GM18909 (cell line): ENCODE measurements around the gene TAF3.
"Not testable (repeated sequence)": the region's sequence is repeated elsewhere in the genome, so short reads cannot be mapped to it uniquely, and the experiment has no call there.

Experiments
- ATAC-seq: cut with Tn5 transposase; IDR thresholded peaks from one replicate; pipeline ENCODE4 v1.9.1; 2021; ENCODE audit warnings: mild to moderate bottlenecking; ENCODE audit not compliant: unreplicated experiment, poor library complexity

Gene TAF3

DNA sequence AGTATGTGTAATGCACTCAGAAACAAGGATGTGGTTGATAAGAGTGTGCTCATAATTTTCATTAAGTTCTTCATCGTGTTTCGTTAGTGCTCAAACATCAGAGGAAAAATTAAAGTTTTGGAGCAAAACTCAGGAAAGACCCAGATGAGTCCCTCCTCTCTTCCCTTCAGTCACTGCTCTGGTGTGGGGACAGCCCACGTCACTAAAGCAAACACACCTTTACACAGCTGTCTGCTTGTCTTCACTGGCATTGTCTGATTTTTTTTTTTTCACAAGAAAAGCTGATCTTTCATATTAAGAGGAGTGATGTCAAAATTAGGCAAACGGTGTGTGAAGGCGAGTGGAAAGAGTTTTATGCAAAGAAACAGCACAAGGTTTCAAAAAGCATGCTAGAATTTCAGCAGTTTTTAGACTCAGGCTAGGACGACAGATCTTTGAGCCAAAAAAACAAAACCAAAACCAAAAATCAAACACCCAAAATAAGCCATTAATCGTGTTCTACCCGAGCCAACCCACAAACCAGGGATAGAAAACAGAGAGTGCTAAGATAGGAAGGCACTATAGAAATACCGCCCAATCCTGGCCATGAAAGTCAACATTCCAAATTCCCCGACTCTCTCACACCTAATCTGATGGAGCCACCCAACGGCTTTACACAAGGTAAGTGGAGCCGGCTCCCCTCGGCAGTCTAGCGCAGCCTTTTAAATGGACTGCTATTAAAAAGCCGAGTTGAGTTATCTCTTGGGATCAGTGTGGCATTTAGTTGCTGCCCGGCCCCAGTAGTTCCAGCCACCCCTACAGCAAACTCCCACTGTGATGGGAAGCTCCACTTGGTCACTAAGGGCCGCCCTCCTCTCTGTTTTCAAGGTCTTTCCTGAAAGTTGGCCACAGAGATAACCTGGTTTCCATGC is 208.3 kb downstream of the TAF3 start:
- ATAC-seq: no peak

DNA sequence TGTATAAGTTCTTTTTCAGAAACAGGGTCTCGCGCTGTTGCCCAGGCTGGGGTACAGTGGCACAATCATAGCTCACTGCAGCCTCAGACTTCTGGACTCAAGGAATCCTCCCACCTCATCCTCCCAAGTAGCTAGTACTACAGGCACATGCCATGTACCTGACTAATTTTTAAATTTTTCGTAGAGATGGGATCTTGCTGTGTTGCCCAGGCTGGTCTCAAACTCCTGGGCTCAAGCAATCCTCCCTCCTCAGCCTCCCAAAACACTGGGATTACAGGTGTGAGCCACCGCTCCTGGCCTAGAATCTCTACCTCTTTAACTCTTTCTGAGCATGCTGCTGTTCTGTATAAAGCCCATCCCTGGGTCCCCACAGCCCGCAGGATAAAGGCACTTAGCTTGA is 212.9 kb downstream of the TAF3 start:
- ATAC-seq: not testable (repeated sequence)

DNA sequence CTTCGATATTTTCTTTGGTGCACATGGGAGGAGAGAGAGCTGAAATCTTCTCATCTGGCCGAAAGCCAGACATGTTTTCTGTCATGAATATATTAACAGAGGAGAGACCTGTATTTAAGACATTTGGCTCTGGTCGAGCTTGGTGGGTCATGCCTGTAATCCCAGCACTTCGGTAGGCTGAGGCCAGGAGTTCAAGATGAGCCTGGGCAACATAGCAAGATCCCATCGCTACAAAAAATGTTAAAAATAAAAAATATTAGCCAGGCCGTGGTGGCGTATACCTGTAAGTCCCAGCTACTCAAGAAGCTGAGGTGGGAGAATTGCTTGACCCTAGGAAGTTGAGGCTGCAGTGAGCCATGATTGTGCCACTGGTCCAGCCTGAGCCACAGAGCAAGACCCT is 214.3 kb downstream of the TAF3 start:
- no peak for ATAC-seq

DNA sequence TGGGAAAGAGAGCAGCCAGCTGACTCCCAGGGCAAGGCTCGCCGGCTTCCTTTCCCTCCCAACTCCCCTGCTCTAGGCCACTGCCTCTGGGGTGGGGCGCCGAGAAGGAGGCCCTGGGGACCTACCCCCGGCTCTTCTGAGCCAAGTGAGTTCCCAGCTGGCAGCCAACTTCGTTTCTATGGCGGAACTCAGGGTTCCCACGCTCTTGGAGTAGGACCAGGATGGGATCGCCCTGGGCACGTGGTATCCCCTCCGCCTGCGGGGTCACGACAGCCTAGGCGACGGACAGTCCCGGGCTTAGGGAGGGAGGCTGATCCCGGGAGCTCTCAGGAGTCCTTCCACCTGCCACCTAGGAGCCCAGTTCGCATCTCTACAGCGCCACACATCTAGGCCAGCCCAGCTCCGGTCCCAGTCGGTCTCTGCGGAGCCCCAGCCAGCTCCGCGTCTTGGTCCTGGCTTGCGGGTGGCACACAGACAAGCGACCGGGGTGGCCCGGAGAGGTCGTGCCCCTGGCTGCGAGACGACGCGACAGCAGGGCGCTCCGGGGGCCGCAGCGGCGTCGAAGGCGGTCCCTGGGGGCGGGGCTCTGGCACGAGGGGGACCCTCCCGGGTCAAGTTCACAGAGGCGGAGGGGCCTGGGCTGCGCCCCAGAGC is 215.6 kb downstream of the TAF3 start:
- no peak for ATAC-seq

DNA sequence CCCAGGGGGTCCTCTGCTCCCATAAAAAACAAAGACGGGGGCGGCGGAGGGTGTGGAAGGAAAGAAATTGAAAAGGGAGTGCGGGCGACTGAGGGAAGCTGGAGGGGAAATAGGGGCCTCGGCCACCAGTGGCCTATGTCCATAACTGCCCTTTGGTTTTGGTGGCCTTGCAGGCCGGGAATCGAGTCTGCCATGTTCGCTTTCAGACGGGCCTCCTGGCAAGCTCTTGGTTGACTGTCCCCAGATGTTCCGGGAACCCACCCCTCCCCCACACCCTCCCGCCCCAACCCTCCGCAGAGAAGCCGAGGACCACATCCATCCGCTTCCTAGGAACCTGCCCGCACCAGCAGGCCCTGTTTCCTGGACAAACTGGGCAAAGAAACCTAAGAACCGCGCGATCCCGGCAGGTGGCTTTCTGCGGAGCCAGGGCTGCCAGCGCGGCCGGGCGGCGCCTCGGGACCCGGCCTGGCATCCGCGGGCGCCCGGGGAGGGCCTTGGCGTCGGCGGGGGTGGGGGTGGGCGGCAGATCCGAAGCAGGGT is 216.2 kb downstream of the TAF3 start:
- no peak for ATAC-seq

DNA sequence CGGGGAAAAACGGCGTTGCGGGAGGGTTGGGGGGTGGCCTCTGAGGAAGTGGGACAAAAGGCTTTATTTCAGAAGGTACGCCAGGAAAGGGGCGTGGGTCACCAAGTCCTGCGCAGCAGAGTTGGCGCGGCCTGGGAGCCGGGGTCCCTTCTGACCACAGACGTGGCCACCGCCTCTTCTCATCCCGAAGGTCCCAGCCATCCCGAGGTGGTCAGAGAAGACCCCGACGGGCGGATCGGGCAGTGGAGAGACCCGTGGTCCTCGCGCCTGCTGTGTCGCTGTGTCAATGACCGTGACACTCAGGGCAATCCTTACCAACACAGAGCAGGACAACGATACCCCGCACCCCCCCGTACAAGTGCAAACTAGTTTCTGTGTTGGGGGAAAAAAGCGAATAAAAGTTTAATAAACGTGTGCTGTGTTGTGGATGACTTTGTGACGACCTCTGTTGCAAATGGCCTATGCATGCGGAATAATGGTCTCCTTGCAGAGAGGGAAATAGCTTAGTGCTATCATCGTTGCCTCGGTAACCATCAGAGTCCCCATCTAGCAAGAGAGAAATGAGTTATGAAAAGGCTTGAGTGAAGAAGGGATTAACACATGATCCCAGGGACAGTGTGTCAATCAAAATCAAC is 216.8 kb downstream of the TAF3 start:
- ATAC-seq: no peak

DNA sequence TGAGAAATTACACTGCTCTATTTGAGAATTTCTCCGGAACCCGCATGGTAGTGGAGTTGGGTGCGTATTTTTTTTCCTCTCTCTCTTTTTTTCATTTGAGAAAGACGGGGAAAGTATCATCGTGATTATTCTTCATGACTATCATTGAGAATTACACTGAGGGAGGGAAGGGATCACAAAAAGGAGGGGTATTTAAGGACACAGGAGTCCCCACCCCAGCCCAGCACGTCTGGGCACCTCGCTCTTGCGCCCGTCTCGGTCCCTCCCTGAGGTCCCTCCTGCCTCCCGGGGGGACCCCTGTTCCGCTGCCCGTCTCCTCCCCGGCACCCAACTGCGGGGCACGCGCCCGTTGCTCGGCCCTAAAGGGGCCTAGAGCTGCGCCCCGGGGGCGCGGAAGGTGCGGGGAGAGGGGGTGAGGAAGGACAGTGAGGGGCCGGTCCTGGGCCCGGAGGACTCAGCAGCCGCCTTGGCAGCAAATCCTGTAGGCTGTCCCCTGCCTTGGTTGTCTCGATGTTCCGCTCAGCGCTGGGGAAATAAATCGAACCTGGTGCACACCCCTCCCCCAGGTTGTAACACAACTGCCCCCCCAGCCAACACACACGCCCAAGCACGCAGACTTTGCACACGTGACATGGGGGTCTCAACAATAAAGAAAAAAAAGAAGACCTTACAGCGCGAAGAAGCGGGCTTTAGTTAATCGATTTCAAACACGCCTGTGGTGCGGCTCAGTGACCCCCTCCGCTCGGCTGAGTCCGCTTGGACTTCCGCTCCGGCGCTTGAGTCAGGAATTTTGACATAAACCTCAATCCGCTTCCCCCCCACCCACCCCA is 217.6 kb downstream of the TAF3 start:
- ATAC-seq: no peak

DNA sequence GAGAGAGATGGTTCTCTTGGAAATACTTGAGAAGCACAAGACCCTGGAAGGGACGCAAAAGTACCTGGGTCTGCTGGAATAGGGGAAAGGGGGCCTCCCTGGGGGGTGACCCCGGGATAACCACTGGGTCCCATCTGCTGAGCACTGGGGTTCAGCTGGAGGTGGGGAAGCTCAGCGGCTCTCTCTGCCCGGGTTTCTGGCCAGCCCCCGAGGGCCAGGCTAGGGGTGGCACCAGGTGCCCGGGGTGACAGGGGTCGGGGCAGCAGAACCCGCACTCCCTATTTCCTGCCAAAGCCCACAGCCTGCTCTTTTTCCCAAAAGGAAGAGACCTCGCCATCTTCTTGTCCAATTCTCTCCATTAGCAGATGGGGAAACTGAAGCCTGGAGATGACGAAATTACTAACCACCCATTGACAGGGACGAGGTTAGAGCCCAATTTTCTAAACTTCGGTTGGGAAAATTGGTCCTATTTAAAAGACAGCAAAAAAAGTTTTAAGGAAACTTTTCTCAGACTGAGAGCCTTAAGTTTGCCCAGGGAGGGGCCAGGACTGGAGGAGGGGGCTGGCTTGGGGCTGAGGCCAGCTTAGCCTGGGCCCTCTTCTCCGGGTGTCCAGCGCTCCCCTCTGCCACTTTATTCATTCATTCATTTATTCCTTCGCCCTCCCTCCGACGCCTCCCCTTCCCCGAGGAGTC is 218.3 kb downstream of the TAF3 start:
- ATAC-seq: no peak

DNA sequence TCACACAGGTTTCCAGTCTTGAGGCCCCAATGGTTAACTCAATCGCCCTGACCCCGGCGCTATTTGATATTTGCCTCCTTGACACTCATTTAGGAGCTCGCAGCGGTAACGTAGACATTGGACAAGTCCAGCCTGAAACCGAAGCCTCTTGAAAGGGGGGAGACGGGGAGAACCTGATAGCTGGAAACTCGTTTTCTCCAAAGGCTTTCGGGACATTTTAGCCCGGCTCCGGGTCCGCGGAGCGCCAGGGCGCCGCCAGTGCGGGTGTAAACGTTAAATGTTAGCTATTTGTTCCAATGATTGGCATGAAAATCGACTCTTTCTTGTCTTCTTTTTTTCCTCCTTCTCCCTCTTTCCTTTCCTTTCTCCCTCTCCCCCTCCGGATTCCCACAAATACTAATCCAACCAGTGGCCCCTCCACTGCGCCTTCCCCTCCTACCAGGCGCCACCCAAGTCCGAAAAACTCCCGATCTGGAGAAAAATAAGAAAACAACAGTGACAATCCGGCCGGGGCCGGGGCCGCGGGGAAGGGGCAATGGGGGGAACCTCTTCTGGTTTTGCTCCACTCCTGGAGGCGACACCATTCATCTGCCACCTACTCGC is 219.0 kb downstream of the TAF3 start:
- ATAC-seq: no peak

DNA sequence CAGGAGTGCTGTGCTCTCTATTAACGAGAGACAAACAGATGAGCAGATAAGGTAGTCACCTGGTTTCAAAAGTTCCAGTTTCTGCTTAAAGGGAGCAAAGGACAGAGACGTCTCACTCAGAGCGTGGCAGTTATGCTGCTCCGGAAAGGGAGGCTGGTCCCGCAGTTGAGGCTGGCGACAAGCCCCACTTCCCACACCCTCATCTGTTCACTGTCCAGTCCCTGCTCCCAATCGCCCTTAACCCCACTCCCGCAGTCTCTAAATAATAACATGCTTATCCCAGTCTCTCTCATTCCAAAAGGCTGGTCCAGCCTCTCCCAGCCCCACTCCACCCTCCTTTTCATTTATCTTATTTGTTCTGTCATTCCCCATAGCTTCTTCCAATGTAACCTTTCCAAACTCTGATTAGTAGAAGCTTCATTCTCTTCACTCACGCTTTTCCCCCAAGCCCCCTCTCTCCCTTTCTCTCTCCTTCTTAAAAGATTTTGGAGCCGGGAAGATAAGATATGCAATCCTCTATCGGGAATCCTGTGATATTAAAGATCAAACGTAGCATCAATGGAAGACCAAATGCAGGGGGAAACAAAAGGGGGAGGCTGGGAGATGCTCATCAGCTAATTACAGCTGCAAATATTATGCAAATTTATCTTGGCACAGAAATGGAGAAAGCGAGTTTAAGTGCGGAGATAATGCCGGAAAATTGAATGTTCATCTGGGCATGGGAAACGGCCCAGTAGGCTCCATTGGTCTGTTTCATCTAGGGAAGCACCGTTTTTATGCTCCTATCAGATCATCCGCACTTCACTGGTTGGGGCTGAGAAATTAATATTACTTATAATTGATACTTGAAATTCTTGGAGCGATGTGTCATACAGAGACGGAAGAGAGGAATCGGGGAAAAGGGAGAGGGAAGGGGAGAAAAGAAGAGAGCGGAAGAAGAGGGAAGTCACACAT is 219.9 kb downstream of the TAF3 start:
- no peak for ATAC-seq

DNA sequence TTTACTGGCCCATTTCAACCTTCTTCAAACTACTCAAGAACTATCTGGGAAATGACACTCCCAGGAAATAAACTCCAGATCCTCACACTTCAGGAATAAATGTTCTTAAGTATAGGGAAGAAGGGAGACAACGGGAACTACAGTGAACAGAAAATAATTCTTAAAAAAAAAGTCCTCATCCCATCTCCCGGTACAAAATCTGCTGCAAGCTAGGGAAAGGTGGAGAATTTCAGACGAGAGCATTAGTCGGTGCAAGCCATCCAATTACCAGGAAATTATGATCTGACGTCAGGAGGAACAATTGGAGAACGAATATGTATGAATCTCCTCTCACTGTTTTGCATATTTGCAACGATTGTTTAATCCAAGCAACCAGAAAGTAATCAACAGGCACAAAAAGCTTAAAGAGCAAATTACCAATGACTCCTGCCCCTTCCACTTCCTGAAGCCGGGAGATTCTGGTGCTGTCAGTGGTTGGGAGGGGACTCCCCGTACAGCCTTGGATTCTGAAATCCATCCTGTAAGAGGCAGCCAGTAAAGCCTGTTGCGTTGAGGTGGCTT is 221.1 kb downstream of the TAF3 start:
- no peak for ATAC-seq

DNA sequence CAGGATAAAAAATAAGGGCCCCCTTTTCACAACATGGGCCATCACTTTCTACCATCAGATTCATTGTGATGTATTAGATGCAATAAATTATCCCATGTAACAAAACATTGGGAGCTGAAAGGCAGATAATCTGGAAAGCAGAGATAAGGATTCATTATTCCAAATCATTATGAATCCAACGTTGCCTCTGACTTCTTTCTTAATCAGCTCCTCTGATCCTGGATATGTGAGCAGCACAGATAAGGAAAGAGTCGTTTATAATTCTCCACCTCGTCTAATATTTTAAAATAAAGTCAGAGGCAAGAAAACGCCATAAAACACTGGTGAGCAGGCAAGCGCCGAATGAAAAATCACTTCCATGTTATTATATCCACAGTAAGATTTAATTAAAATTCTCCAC is 222.3 kb downstream of the TAF3 start:
- ATAC-seq: no peak

DNA sequence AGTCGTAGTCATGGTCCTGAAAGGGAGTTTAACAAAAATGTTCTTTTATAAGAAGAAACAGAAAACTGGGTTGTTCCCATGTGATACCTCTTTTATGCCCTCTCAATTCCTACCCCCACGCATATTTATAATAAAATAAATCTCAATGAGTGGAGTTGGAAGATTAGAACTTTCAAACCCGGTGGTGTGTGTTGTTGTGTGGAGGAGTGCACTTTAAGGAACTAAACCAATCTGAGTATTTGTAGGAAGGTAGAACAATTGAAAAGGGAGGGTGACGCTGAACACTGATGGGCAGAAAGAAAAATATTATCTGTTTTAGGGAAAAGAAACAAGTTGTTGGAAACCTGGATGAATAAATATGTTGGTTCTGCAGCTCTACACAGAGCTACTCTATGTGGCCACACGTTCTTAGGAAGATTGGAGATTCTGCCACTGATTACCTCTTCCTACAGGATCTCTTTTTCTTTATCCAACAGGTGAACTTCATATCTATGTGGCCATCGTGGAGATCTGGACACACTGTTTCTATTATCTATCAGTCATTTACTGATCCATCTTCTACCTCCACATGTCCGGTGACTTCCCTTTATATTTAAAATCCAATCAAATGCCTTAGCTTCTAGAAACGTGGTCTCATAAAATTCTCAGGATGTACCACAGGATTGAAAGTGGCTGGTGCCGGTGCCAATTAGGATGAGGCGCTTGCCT is 223.1 kb downstream of the TAF3 start:
- no peak for ATAC-seq

DNA sequence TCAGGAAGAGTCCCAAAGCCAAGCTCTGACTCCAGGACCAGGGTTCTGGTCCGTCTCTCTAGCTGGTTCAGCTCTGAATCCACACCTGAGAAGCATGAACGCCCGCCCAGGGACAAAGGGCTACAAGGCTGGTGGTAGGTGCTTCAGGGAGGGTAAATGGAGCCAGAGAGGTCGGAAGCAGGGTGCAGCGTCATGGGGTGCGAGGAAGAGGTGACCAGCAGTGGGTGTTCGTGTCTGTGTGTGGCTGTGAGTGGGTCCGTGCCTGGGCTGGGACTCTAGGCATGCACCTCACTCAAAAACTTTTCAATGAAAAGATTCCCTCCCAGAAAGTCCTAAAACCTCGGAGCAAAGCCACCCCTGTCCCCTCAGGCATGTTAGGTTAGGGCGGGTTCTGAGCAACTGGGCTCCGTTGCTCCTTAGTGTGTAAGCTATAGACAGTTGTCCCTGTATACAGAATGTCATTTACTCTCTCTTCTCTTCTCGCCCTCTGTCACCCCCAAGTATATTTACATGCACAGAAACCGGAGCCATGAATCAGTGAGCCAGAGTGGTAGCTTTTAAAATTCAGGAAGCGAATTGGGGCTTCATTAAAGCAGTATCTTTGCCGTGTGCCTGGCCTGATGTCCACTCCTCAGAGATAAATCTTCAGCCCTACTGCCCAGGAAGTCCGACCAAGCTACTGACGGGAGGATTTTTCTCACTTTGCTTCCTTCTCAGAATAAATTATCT is 223.9 kb downstream of the TAF3 start:
- ATAC-seq: no peak

DNA sequence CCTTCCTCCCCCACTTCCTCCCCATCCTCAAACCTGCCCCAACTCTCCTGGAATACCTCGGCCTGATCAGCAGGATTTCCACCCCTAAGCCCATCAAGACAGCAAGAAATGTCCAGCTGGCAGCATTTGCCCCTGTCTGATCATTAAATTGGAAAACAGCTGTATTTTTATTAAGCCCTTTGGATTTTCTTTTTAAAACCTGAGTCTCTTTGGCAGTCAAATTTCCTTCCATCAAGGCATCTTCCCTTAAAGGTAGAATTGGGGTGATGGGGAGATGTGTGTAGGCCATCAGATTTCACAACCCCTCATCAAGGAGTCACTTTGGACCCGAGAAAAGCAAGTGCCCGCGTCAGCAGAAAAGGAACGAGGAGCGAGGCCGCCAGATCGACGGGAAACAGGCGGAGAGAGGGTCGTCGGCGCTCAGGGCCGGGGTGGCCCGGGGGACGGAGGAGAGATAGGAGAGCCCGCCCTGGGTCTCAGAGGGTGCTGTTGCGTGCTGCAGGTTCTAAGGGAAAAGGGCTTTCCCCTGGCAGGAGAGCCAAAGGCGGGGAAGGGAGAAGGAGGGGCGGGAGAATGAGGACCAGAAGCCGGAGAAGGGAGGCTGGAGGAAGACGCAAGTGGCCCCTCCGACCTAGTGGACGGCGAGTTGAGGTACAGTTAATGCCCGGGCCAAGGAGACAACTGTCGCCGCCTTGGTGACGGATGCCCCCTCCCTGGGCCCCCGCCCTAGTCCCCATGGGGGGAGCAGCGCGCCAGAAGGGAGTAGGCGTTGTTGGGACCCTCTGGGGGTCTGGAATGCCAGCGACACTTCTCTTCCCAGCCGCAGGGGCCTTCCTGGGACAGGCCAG is 224.6 kb downstream of the TAF3 start:
- ATAC-seq: no peak
